AG20443 (cell line): Measurements from ENCODE around the gene PRKCH.

ENCODE experiments used
- DNase-seq: peaks from one replicate; pipeline ENCODE4 v3.0.0; 2012; ENCODE audit warnings: low spot score, mixed read lengths

The PRKCH gene

GRCh38 chr14:61553730-61554641, 232.6 kb downstream of the PRKCH start:
- peak; percentile 85 for DNase-seq

- peak; percentile 37 for DNase-seq
These were observed 233.9 kb downstream of the PRKCH start for GRCh38 chr14:61555056-61555838.

GRCh38 chr14:61556455-61556854, 235.1 kb downstream of the PRKCH start:
- no peak for DNase-seq

GRCh38 chr14:61557262-61557661, 235.9 kb downstream of the PRKCH start:
- DNase-seq: no peak

GRCh38 chr14:61557854-61558253, 236.5 kb downstream of the PRKCH start:
- DNase-seq: no peak

- DNase-seq: no peak
These were observed 236.9 kb downstream of the PRKCH start for GRCh38 chr14:61558271-61558670.

GRCh38 chr14:61559641-61560201, 238.3 kb downstream of the PRKCH start:
- DNase-seq: no peak

- no peak for DNase-seq
These were observed 238.9 kb downstream of the PRKCH start for GRCh38 chr14:61560323-61560722.

- DNase-seq: no peak
These were observed 239.7 kb downstream of the PRKCH start for GRCh38 chr14:61561104-61561503.

- peak; percentile 80 for DNase-seq
These were observed 240.4 kb downstream of the PRKCH start for GRCh38 chr14:61561657-61562276.

- DNase-seq: peak; percentile 86
These were observed 241.2 kb downstream of the PRKCH start for GRCh38 chr14:61562321-61563161.

GRCh38 chr14:61563162-61563511, 241.8 kb downstream of the PRKCH start:
- DNase-seq: no peak

- DNase-seq: no peak
These were observed 242.7 kb downstream of the PRKCH start for GRCh38 chr14:61563880-61564617.

GRCh38 chr14:61564618-61565091, 243.3 kb downstream of the PRKCH start:
- peak; percentile 79 for DNase-seq

- DNase-seq: no peak
These were observed 243.8 kb downstream of the PRKCH start for GRCh38 chr14:61565181-61565580.

- DNase-seq: no peak
These were observed 244.6 kb downstream of the PRKCH start for GRCh38 chr14:61565836-61566536.

- peak; percentile 36 for DNase-seq
These were observed 245.3 kb downstream of the PRKCH start for GRCh38 chr14:61566537-61567225.

- DNase-seq: no peak
These were observed 246.6 kb downstream of the PRKCH start for GRCh38 chr14:61567838-61568571.
